GM18909 (cell line): Measurements from ENCODE around the gene MAP3K20.
"Not testable (repeated sequence)": the region's sequence is repeated elsewhere in the genome, so short reads cannot be mapped to it uniquely, and the experiment has no call there.

Source experiments
- ATAC-seq: cut with Tn5 transposase; IDR thresholded peaks from one replicate; pipeline ENCODE4 v1.9.1; 2021; ENCODE audit warnings: mild to moderate bottlenecking; ENCODE audit not compliant: unreplicated experiment, poor library complexity

MAP3K20 gene

GRCh38 chr2:173117678-173118077 is 42.0 kb downstream of the MAP3K20 start:
- ATAC-seq = no peak

GRCh38 chr2:173118395-173118794 is 42.7 kb downstream of the MAP3K20 start:
- no peak for ATAC-seq

GRCh38 chr2:173119069-173119807 is 43.6 kb downstream of the MAP3K20 start:
- peak; percentile 55 for ATAC-seq

- ATAC-seq = no peak
Observed at GRCh38 chr2:173119944-173120343, 44.3 kb downstream of the MAP3K20 start.

- no peak for ATAC-seq
Observed at GRCh38 chr2:173122936-173123335, 47.3 kb downstream of the MAP3K20 start.

GRCh38 chr2:173124441-173124840 is 48.8 kb downstream of the MAP3K20 start:
- ATAC-seq = no peak

GRCh38 chr2:173126819-173127218 is 51.2 kb downstream of the MAP3K20 start:
- no peak for ATAC-seq

- not testable (repeated sequence) for ATAC-seq
Observed at GRCh38 chr2:173128132-173128531, 52.5 kb downstream of the MAP3K20 start.

- no peak for ATAC-seq
Observed at GRCh38 chr2:173130496-173131465, 55.1 kb downstream of the MAP3K20 start.

GRCh38 chr2:173132531-173132930 is 56.9 kb downstream of the MAP3K20 start:
- no peak for ATAC-seq

GRCh38 chr2:173134703-173135102 is 59.1 kb downstream of the MAP3K20 start:
- no peak for ATAC-seq

- ATAC-seq = no peak
Observed at GRCh38 chr2:173136067-173136466, 60.4 kb downstream of the MAP3K20 start.

GRCh38 chr2:173136599-173136998 is 61.0 kb downstream of the MAP3K20 start:
- ATAC-seq = no peak

- ATAC-seq = no peak
Observed at GRCh38 chr2:173137610-173138009, 62.0 kb downstream of the MAP3K20 start.

- no peak for ATAC-seq
Observed at GRCh38 chr2:173138962-173139361, 63.3 kb downstream of the MAP3K20 start.

GRCh38 chr2:173141666-173142065 is 66.0 kb downstream of the MAP3K20 start:
- no peak for ATAC-seq

- no peak for ATAC-seq
Observed at GRCh38 chr2:173145454-173145853, 69.8 kb downstream of the MAP3K20 start.

GRCh38 chr2:173146590-173146989 is 70.9 kb downstream of the MAP3K20 start:
- ATAC-seq = no peak

- ATAC-seq = no peak
Observed at GRCh38 chr2:173148520-173148919, 72.9 kb downstream of the MAP3K20 start.

GRCh38 chr2:173149491-173149890 is 73.8 kb downstream of the MAP3K20 start:
- ATAC-seq = peak; percentile 64

GRCh38 chr2:173150087-173150486 is 74.4 kb downstream of the MAP3K20 start:
- no peak for ATAC-seq
